ENCODE measurements around the gene PHAX.

- TF ChIP-seq CTCF (IDR thresholded peaks at IDR 0.05) (no peak), POLR2A (IDR thresholded peaks at IDR 0.05) (no peak)
These were observed 13.3 kb downstream of the PHAX start for GRCh38 chr5:126613941-126614592.

Measured in right lobe of liver (tissue), 4 donors.